Islet of Langerhans (tissue), 1 donor: ENCODE data around the gene TSHZ3.
A peak's percentile ranks its signal among the peaks of the same experiment; 100 is the strongest.

ENCODE experiments used
- FAIRE-seq: peaks from one replicate; lab custom pipeline; 2011; peaks lifted over from hg19 to GRCh38; lab: Jason Lieb, UNC

TSHZ3 gene

GRCh38 chr19:31354799-31355664, 5.8 kb upstream of the TSHZ3 start:
- FAIRE-seq: no peak

DNA sequence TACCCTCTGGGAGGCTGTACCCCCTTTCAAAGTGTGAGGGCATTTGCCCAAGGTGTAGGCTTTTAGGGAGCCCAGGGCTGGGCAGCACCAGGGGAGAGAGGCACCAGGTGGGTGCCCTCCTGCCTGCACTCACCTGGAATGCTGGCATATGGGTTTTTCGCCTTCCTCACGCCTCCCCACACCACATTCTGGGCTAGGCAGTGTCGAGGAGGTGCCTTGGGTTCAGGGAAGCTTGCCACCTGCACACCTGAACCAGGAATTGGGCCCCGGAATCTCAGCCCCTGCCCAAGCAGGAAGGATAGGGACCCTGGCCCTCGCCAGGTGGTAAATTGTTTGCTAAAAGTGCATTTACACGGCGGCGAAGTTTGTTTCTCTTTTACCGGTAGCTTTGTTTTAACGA, 5.1 kb upstream of the TSHZ3 start:
- no peak for FAIRE-seq

GRCh38 chr19:31353833-31354232, 4.6 kb upstream of the TSHZ3 start:
- FAIRE-seq: no peak

DNA sequence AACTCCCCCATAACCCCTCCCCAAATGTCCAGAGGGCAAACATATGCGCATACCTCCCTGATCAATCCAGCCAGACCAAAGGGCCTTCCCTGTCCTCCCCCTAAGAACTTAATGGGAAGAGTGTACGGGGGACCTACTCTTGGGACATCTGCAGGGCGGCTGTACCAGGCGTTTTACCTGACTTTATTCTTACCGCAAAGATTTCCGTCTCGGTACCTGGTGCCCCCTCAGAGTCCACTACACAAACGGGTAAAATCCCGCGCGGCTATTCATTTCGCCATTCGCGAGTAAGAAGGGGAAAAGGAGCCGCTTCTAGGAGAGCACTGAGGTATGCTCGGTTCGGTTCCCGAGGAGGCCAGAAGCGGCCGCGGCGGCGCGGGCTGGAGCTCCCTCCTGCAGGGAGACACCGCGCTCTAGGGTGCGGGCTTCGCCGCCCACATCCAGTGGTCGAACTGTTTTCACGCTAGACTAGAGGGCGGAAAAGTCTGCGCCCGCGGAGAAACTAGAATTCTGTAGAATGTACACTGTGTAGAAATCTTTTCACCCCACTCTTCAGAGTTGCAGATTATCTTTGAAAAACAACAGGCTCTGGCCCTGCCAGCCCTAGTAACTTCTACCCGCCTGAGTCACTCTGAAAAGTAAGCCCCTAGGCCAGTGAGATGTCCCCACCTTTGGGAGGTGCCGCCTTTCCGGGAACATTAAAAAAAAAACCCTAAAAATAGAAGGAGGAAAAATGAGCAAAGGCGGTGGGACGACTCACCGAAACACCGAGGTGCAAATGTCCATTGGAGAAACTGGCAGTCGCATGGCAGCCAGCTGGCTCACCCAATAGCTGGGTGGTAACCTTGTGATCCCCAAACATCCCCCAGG, 3.8 kb upstream of the TSHZ3 start:
- no peak for FAIRE-seq

DNA sequence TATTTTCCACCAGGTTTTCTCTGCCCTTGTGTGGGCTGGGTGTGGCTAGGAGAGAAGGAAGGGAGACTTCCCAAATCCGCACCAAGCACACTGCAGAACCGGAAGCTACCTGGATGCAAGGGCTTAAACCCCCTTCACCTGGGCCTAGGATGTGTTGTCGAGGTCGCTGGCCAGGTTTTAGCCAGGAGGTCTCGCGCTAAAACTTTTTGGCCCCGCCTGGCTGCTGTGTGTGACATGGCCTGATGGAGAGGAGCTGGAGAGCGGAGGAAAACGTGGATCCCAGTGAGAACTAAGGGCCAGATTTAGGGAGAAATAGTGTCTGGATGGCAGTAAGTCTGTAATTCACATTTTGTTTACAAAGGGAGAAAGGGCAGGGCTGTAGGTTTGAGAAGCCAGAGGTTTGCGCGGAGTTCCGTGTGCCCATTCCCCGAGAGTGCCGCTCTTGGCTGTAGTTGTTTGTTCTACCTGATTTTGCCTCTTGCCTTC, 3.1 kb upstream of the TSHZ3 start:
- no peak for FAIRE-seq

- FAIRE-seq: no peak
These were observed 2.6 kb upstream of the TSHZ3 start for GRCh38 chr19:31351855-31352195.

DNA sequence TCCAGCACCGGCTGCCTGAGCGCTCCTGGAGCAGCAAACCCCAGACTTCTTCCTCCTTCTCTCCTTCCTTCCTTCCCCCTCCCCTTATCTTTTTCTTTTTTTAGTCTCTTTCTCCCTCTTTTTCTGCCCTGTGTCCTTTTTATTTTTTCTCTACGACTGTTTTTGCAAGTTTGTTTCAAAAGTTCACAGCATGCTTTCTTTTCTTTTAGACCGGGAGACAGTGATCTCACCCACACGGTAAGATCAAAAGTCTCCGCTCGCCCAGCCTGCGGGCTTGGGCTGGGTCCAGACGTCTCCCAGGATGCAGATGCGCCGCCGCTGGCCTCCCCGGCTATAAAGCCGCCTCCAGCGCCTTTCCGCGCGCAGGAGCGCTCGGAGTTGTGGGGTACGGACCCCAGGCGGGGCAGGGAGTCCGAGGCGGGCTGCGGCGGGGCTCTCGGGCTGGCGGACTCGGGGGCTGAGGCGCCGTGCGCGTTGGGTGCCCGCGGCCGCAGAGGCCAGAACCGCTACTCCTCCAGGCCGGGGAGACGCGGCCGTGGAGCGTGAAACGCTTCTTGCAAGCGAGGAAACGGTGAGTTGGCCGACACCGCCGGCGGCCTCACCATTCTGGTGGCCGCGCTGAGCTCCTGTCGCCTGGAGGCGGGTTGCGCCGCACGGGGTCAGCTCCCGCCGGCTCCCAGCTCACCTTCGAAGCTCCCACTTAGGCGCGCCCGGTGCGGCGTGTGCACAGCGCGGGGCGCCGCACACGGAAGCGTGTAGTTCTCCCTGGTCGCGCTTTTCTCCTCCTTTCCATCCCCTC, 2.0 kb upstream of the TSHZ3 start:
- FAIRE-seq: no peak

- no peak for FAIRE-seq
These were observed 1.4 kb upstream of the TSHZ3 start for GRCh38 chr19:31350693-31351055.

GRCh38 chr19:31350033-31350692, 927 bp upstream of the TSHZ3 start:
- FAIRE-seq: no peak

- no peak for FAIRE-seq
These were observed 616 bp downstream of the TSHZ3 start for GRCh38 chr19:31348481-31349159.

- no peak for FAIRE-seq
These were observed 1.3 kb downstream of the TSHZ3 start for GRCh38 chr19:31347828-31348392.

GRCh38 chr19:31347354-31347753, 1.9 kb downstream of the TSHZ3 start:
- no peak for FAIRE-seq

DNA sequence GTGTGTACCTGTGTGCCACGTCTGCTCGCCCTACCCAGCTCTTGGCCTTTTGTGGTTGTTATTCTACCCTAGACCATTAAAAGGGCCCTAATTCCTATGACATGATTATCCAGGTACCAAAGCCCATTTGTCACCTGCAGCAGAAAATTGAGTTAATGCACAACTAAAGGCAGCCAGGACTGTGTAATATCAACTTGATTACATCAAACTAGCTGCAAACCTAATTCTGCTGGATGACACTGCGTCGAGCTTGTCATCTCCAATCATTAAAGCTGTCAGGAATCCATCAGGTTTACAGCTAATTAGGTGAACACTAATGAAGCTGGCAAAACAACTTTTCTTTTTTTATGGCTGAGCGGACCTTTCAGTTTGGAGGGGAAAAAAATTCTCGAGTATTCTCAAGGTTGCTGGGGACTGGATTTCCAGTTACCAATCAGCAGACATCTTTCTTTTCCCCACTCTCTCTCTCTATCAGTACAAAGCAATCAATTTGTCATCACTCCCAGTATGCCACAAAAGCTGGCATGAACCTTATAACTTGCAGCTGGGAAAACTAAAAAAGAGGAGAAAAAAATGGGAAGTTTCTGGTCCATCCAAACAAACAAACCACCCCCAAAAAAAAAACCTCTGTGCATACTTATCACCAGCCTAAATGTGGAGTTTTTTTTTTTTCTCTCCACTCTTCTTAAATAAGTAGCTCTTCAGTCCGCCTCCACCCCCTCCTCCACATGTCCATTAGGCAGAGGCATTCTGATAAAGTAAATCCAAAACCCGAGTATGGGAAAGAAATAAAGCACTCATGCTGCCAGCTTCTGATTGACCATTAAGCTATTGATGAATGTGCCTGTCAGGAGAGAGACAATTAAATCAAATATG, 2.8 kb downstream of the TSHZ3 start:
- no peak for FAIRE-seq

- no peak for FAIRE-seq
These were observed 4.8 kb downstream of the TSHZ3 start for GRCh38 chr19:31344403-31344802.

- FAIRE-seq: no peak
These were observed 6.3 kb downstream of the TSHZ3 start for GRCh38 chr19:31342926-31343325.

GRCh38 chr19:31340042-31341025, 8.9 kb downstream of the TSHZ3 start:
- no peak for FAIRE-seq

DNA sequence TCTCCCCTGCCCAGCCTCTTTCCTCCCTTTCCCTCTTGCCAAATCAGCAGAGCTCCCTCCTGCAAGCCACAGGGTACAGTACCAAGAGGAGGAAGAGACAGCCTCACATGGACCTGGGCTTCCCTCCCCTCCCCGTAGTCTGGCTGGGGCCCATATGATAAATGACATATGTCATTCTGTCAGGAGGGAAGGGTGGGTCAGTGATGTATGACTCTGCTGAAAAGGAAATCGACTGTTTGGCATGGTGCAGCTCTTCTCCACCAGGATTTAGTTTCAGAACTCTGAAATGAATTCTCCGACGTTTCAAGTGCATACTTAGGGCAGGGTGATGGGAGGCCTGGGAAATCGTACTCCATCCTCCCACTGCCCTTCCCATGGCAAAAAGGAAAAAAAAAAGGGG, 9.8 kb downstream of the TSHZ3 start:
- no peak for FAIRE-seq

GRCh38 chr19:31338069-31338776, 11.0 kb downstream of the TSHZ3 start:
- FAIRE-seq: peak; percentile 95
